GM19452 (cell line): ENCODE data around the gene IL17RC.
"Not testable (repeated sequence)": the region's sequence is repeated elsewhere in the genome, so short reads cannot be mapped to it uniquely, and the experiment has no call there.

Experiments
- ATAC-seq: cut with Tn5 transposase; IDR thresholded peaks from one replicate; pipeline ENCODE4 v1.9.1; 2021; ENCODE audit not compliant: unreplicated experiment

Gene IL17RC

DNA sequence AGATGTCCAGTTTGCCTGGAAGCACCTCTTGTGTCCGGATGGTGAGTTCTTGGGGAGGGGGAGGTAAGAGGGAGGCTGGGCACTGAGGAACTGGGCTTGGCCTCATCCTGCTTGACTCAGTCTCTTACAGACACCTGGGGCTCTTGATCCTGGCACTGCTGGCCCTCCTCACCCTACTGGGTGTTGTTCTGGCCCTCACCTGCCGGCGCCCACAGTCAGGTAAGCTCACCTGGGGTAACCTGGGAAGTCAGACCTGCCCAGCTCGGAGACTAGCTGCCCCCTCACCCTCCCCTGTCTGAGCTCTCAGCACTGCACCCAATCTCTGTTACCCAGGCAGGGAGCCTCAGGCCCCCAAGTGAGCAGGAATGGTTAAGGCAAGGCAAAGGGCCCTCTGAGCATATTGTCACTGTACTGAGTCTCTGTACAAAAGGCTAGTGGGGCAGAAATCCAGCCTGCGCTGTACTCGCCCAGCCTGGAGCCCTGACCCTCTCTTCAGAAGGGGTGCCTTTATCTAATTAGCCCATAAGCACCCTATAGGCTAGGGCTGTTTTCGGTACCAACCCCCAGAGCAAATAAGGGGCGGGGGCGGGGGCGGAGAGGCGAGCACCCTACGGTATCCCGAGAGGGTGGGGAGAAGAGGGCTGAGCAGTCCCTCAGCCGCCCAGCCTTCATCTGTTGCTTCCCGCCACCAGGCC lies 2.2 kb upstream of the IL17RC start:
- no peak for ATAC-seq

DNA sequence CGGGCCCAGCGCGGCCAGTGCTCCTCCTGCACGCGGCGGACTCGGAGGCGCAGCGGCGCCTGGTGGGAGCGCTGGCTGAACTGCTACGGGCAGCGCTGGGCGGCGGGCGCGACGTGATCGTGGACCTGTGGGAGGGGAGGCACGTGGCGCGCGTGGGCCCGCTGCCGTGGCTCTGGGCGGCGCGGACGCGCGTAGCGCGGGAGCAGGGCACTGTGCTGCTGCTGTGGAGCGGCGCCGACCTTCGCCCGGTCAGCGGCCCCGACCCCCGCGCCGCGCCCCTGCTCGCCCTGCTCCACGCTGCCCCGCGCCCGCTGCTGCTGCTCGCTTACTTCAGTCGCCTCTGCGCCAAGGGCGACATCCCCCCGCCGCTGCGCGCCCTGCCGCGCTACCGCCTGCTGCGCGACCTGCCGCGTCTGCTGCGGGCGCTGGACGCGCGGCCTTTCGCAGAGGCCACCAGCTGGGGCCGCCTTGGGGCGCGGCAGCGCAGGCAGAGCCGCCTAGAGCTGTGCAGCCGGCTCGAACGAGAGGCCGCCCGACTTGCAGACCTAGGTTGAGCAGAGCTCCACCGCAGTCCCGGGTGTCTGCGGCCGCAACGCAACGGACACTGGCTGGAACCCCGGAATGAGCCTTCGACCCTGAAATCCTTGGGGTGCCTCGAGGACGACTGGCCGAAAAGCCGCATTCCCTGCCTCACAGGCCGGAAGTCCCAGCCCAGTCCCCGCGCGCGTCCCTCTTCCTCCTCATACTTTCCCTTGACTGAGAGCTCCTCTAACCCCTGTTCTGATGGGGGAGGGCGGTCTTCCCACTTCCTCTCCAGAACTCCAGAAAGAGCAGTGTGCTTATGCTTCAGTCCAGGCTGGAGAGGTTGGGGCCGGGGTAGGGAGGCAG lies 1.4 kb upstream of the IL17RC start:
- peak; percentile 45 for ATAC-seq

DNA sequence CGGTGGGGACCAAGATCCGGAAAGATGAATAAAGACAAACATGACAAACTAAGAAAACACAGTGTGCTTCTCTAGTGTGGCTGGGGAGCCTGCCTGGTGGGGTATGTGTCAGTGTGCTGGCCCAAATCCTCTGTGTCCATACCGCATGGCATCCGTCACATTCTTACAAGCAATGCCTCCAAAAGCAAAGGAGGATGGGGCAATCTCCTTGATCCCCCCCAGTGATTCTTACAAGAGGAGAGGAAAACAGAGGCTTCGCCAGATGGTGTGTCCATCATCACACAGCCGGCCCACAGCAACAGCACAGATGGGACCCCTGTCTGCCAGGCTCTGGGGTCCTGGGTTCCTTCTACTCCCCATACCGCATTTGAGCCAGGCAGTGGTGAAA lies 558 bp upstream of the IL17RC start:
- no peak for ATAC-seq

DNA sequence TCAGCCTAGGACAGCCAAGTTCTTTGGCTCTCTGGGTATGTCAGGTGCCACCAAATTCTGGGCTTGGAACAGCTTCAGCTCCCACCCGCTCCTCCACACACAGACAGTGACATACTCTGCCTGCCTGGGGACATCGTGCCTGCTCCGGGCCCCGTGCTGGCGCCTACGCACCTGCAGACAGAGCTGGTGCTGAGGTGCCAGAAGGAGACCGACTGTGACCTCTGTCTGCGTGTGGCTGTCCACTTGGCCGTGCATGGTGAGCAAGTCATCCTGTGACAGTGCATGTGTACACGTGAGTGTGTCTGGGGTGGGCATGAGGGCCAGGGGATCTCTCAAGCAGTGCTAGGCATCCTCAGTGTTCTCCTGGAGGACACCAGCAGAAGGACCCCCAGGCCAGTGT lies 922 bp downstream of the IL17RC start:
- ATAC-seq, result no peak

DNA sequence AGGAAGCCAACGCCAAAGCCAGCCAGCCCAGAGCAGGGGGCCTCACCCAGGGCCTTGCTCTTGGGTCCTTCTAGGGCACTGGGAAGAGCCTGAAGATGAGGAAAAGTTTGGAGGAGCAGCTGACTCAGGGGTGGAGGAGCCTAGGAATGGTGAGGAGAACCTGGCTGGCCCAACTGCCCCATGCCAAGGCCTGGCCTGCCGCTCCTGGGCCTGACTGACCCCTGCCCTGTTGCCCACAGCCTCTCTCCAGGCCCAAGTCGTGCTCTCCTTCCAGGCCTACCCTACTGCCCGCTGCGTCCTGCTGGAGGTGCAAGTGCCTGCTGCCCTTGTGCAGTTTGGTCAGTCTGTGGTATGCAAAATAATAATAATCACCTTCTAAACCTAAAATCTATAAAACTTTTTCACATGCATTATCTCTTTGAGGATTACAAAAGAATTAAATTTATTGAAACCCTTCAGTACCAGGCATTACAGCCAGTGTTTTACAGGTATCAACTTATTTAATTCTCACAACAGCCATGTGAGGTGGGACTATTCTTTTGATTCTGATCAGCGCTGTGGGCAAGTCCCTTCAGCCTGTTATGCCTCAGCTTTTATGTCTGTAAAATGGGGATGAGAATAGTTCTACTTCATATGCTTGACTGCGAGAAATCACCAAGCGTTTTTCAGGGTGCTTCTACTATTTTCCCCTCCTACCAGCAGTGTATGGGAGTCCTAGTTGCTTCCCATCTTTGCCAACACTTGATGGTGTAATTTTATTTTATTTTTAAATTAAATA lies 1.6 kb downstream of the IL17RC start:
- no peak for ATAC-seq

DNA sequence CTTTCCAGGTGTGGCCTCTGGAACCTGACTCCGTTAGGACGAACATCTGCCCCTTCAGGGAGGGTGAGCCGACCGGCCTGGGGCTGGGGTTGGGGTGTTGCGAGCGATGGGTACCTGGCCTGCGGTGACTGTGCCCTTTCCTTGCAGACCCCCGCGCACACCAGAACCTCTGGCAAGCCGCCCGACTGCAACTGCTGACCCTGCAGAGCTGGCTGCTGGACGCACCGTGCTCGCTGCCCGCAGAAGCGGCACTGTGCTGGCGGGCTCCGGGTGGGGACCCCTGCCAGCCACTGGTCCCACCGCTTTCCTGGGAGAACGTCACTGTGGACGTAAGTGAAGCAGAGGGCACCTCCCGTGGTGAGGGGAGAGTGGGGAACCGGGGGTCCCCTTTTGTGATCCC lies 11.3 kb downstream of the IL17RC start:
- no peak for ATAC-seq

DNA sequence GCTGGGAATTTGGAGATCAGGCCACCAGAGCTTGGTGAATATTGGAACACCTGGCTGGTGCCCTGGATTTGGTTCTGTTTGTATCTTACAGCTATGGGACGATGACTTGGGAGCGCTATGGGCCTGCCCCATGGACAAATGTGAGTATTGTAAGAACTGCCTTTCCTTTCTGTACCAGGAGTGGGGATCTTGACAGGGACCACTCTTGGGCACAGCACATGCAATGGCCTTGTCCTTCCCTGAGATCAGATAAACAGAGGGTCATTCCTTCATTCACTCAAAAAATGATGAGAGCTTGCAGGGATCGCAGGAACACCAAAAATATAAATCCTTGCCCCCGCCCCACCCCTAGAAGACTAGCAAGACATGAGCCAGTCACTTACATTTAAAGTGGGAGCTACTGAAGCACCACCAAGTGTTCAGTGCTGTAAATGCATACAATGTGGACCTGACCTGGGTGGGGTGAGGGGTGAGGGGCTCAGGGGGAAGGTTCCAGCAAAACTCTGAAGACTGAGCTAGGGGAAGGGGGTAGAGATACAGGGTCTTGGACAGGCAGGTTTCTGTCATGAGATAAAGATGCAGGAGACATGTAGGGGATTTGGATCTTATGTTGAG lies 14.0 kb downstream of the IL17RC start:
- no peak for ATAC-seq

DNA sequence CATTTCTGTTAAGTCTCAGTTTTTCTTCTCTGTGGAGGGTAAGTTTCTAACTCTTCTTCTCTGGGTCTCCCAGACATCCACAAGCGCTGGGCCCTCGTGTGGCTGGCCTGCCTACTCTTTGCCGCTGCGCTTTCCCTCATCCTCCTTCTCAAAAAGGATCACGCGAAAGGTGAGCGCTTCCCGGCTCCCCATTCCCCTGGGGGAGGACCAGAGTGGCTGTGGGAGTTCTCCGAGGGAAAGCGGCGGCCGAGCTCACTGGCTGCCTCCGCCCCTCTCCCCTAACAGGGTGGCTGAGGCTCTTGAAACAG lies 15.6 kb downstream of the IL17RC start:
- no peak for ATAC-seq

DNA sequence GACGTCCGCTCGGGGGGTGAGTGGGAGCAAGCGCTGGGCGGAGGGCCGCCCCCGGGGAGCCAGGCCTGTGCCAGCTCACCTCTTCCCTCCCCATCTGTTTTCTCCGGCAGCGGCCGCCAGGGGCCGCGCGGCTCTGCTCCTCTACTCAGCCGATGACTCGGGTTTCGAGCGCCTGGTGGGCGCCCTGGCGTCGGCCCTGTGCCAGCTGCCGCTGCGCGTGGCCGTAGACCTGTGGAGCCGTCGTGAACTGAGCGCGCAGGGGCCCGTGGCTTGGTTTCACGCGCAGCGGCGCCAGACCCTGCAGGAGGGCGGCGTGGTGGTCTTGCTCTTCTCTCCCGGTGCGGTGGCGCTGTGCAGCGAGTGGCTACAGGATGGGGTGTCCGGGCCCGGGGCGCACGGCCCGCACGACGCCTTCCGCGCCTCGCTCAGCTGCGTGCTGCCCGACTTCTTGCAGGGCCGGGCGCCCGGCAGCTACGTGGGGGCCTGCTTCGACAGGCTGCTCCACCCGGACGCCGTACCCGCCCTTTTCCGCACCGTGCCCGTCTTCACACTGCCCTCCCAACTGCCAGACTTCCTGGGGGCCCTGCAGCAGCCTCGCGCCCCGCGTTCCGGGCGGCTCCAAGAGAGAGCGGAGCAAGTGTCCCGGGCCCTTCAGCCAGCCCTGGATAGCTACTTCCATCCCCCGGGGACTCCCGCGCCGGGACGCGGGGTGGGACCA lies 16.1 kb downstream of the IL17RC start:
- ATAC-seq, result peak; percentile 73

DNA sequence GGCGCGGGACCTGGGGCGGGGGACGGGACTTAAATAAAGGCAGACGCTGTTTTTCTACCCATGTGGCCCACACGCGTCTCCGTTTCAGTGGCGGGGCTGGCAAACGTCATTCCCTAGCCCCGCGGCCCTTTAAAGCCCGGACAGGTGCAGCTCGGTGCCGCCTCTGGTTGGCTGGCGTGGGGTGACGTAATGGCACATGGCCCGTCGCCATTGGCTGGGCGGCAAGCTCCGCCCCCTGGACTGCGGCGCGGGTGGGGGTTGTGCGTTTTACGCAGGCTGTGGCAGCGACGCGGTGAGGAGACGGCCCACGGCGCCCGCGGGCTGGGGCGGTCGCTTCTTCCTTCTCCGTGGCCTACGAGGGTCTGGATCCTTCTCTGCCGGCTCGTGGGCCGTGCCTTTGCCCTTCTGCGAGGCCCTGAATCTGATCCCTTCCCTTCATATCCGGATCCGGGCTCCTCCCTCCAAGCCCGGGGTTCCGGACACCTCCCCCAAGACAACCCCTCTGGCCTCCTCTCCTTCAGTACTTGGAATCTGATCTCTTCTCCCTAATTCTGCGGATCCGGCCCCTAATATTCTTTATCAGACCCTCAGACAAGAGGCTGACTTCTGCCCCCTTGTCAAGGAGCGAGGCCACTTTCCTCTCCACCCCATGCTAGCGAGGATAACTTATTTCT lies 16.8 kb downstream of the IL17RC start, which contains the start of gene CRELD1:
Gene CRELD1 (plus strand): TSS at position 274 of the 674 bp plus-strand sequence. CDS start 605 bp downstream, outside the sequence.
- ATAC-seq, result peak; percentile 86

DNA sequence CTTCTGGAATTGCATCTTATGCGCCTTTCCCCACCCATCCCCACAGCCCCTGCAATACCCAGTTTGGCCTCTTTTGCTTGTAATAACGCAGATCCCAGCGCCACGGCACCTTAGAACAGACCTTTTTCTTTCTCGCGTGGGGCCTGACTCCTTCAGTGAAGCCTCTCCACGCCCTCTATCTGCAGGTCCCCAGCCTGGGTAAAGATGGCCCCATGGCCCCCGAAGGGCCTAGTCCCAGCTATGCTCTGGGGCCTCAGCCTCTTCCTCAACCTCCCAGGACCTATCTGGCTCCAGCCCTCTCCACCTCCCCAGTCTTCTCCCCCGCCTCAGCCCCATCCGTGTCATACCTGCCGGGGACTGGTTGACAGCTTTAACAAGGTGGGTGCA lies 17.3 kb downstream of the IL17RC start:
- ATAC-seq, result no peak

DNA sequence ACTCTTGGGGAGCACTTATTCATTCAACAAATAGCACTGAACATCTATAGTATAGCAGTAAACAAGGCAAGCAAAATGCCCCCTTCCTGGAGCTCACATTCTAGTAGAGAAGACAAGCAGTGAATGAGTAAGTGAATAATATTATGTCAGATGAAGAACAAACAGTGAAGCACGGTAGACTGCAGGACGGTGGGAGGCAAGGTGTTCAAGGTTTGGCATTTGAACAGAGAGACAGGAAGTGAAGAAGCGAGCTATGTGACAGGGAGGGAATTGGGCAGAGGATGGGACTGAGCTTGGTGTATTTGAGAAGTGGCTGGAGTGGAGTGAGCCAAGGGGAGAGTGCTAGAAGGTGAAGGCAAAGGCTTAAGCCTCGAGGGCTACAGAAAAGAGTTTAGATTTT lies 18.1 kb downstream of the IL17RC start:
- ATAC-seq, result no peak

DNA sequence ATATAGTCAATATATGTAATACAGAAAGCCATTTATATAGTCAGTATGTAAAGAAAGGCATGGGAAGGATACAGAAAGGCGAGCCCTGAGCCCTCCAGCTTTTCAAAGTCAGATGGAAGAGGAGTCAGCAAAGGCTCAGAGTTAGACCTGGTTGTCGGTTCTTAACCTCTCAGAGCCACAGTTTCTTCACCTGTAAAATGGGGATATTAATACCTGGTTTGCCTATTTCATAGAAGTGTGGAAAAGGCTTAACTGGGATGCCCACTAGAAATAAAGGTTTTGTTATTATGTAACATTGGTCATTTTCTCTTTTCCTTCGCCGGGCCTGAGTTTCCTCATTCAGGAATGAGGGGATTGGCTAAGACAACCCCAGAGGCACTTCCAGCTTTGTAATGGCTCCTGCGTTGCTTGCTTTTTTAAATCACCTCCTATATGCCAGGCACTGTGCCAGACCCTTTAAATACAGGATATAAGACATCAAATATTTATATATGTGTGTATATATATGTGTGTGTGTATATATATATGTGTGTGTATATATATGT lies 19.1 kb downstream of the IL17RC start:
- no peak for ATAC-seq

DNA sequence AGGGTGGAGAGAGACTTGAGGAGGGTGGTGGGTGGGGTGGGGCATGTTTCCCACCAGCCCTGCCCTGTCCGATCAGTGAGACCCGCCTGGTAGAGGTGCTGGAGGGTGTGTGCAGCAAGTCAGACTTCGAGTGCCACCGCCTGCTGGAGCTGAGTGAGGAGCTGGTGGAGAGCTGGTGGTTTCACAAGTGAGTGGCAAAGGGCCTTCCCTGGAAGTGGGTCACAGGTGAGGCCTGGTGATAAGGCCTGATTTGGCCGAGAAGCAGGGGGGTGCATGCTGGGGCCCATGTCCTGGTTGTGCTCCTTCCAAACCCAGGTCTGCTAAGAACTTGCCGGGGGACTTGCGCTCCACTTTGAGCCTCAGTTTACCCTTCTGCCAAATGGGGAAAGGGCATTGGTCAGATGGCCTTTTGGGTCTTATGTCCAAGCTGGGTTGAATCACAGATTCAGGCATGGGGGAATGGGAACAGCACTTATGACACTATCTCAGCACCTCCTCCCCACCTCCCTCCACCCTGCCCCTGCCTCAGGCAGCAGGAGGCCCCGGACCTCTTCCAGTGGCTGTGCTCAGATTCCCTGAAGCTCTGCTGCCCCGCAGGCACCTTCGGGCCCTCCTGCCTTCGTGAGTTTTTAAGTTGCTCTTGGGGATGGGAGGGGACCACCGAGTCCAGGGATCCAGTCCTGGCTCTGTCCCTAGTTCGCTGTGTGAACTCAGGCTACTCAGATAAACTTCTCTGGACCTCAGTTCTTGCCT lies 20.8 kb downstream of the IL17RC start:
- no peak for ATAC-seq

DNA sequence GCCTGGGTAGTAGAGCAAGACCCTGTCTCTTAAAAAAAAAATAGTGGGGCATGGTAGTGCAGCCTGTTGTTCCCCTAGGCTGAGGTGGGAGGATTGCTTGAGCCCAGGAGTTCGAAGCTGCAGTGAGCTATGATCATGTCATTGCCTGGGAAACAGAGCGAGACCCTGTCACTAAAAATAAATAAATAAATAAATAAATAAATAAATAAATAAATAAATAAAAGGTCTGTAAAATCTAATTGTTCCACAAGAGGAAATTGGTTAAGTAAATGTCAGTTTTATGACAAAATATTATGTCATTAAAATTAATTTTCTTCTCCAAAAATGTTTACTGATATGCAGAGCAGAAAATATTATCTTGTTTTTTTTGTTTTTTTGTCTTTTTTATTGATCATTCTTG lies 22.1 kb downstream of the IL17RC start:
- no peak for ATAC-seq

DNA sequence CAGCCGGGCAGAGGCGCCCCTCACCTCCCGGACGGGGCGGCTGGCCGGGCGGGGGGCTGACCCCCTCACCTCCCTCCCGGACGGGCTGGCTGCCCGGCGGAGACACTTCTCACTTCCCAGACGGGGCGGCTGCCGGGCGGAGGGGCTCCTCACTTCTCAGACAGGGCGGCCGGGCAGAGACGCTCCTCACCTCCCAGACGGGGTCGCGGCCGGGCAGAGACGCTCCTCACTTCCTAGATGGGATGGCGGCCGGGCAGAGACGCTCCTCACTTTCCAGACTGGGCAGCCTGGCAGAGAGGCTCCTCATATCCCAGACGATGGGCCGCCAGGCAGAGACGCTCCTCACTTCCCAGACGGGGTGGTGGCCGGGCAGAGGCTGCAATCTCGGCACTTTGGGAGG lies 23.0 kb downstream of the IL17RC start:
- ATAC-seq, result not testable (repeated sequence)

DNA sequence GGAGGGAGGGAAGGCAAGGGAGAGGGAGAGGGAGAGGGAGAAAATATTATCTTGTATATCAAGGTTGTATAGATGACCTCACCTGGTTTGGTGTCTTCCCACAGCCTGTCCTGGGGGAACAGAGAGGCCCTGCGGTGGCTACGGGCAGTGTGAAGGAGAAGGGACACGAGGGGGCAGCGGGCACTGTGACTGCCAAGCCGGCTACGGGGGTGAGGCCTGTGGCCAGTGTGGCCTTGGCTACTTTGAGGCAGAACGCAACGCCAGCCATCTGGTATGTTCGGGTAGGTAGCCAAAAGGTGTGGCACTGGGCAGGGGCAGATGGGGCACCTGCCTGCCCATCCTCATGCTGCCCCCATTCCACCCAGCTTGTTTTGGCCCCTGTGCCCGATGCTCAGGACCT lies 23.8 kb downstream of the IL17RC start:
- ATAC-seq, result no peak

DNA sequence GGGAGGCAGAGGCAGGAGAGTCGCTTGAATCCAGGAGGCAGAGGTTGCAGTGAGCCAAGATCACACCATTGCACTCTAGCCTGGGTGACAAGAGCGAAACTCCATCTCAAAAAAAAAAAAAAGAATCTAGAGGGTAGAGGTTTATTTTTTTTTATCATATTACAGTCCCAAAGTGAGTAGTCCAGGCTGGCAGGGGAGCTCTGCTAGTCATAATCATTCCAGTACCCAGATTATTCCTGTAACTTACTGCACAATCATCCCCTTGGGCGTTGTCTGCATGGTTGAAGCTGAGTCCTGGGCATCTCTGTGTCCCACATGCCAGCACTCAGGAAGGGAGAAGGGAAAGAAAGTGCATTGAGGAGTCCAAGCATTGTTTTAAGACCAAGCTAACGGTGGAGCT lies 25.3 kb downstream of the IL17RC start:
- ATAC-seq, result no peak
